H7 (cell line): Measurements from ENCODE around the gene NBPF20. TPM values are rescaled to one million over a fixed set of nuclear protein-coding genes. Genes with fewer than 3 reads are reported as not detected.
"Not testable (repeated sequence)": the region's sequence is repeated elsewhere in the genome, so short reads cannot be mapped to it uniquely, and the experiment has no call there.

Experiments
- DNase-seq: peaks from one replicate; pipeline ENCODE4 v3.0.0; 2012
- H3K27me3 ChIP-seq: 2 replicates; pipeline ENCODE4 v1.6.0; 2011; ENCODE audit warnings: mild to moderate bottlenecking, low read length; ENCODE audit not compliant: control insufficient read depth, insufficient read depth
- H3K36me3 ChIP-seq: replicated peaks from 2 replicates; pipeline ENCODE4 v1.5.1; 2011; ENCODE audit warnings: low read length; ENCODE audit not compliant: control insufficient read depth, insufficient read depth
- H3K4me3 ChIP-seq: 2 replicates; pipeline ENCODE4 v1.5.1; 2011; ENCODE audit warnings: low read depth, mild to moderate bottlenecking, control low read depth, low read length, moderate library complexity; ENCODE audit not compliant: insufficient read depth
- total RNA-seq: library from RNA; depleted of rRNA; stranded (reverse); fragments of >200 nt; shearing (Covaris generic); gene quantifications from 2 replicates; pipeline ENCODE4 v1.2.3, GENCODE V29; 2014; rRNA removed

NBPF20 gene
- total RNA-seq, 1 experiment from 2014 or later = 0.21 TPM

GRCh38 chr1:145451914-145452313, 26.5 kb upstream of the NBPF20 start:
- DNase-seq, H3K36me3 ChIP-seq, H3K4me3 ChIP-seq: not testable (repeated sequence)
- peaks cover 18% of the 10 kb centered on the region for H3K27me3 ChIP-seq

- H3K27me3 ChIP-seq, H3K36me3 ChIP-seq, DNase-seq, H3K4me3 ChIP-seq: not testable (repeated sequence)
Observed at GRCh38 chr1:145445219-145445618, 19.8 kb upstream of the NBPF20 start.

GRCh38 chr1:145442340-145442739, 16.9 kb upstream of the NBPF20 start:
- H3K36me3 ChIP-seq, H3K4me3 ChIP-seq, H3K27me3 ChIP-seq, DNase-seq: not testable (repeated sequence)

- peaks cover 52% of the 10 kb centered on the region for H3K27me3 ChIP-seq
- peak overlapping the region; percentile 39 for H3K4me3 ChIP-seq
- DNase-seq, H3K36me3 ChIP-seq: not testable (repeated sequence)
Observed at GRCh38 chr1:145431363-145432256, 6.2 kb upstream of the NBPF20 start.

- not testable (repeated sequence) for H3K4me3 ChIP-seq, H3K36me3 ChIP-seq, DNase-seq
- H3K27me3 ChIP-seq = peaks cover 52% of the 10 kb centered on the region
Observed at GRCh38 chr1:145430830-145431229, 5.4 kb upstream of the NBPF20 start.

GRCh38 chr1:145429329-145429728, 3.9 kb upstream of the NBPF20 start:
- H3K36me3 ChIP-seq, H3K4me3 ChIP-seq, DNase-seq: not testable (repeated sequence)
- peaks cover 58% of the 10 kb centered on the region for H3K27me3 ChIP-seq

GRCh38 chr1:145424612-145425435, 579 bp downstream of the NBPF20 start:
- peaks cover 34% of the 10 kb centered on the region for H3K27me3 ChIP-seq
- peak; percentile 19 for DNase-seq
- H3K36me3 ChIP-seq = not testable (repeated sequence)
- H3K4me3 ChIP-seq = peak overlapping the region; percentile 54

GRCh38 chr1:145415149-145415548, 10.3 kb downstream of the NBPF20 start:
- H3K27me3 ChIP-seq, H3K36me3 ChIP-seq, H3K4me3 ChIP-seq, DNase-seq: not testable (repeated sequence)

- not testable (repeated sequence) for H3K27me3 ChIP-seq, H3K36me3 ChIP-seq, DNase-seq, H3K4me3 ChIP-seq
Observed at GRCh38 chr1:145407266-145407665, 18.1 kb downstream of the NBPF20 start.

GRCh38 chr1:145404949-145405348, 20.5 kb downstream of the NBPF20 start:
- DNase-seq, H3K4me3 ChIP-seq, H3K36me3 ChIP-seq, H3K27me3 ChIP-seq: not testable (repeated sequence)

GRCh38 chr1:145400701-145401100, 24.7 kb downstream of the NBPF20 start:
- not testable (repeated sequence) for H3K36me3 ChIP-seq, DNase-seq, H3K4me3 ChIP-seq, H3K27me3 ChIP-seq

Other genes starting within 250 kb of the NBPF20 start
- not detected in 2 replicates for gene PPIAL4D, start 183.4 kb downstream of the NBPF20 start, total RNA-seq
- 26.7 and 29.9 TPM in 2 replicates for gene GPR89A, start 182.4 kb upstream of the NBPF20 start, total RNA-seq